ENCODE results near the gene SOS1.
"Not testable (repeated sequence)": the region's sequence is repeated elsewhere in the genome, so short reads cannot be mapped to it uniquely, and the experiment has no call there.

Gene SOS1

DNA sequence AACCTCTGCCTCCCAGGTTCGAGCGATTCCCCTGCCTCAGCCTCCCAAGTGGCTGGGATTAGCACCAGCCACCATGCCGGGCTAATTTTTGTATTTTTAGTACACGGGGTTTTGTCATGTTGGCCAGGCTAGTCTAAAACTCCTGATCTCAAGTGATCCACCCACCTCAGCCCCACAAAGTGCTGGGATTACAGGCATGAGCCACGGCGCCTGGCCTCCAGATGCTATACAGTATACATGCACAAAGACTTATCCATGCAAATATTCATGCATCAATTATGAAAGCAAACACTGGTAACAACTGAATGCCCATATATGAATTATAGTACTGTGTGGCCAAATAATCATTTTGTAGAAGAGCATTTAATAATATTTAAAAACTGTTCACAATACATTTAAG lies 36.0 kb upstream of the SOS1 start (continued):
- TF ChIP-seq, protein P1, sequence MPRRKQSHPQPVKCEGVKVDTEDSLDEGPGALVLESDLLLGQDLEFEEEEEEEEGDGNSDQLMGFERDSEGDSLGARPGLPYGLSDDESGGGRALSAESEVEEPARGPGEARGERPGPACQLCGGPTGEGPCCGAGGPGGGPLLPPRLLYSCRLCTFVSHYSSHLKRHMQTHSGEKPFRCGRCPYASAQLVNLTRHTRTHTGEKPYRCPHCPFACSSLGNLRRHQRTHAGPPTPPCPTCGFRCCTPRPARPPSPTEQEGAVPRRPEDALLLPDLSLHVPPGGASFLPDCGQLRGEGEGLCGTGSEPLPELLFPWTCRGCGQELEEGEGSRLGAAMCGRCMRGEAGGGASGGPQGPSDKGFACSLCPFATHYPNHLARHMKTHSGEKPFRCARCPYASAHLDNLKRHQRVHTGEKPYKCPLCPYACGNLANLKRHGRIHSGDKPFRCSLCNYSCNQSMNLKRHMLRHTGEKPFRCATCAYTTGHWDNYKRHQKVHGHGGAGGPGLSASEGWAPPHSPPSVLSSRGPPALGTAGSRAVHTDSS (tag by site-specific recombination; IDR thresholded peaks at IDR 0.05), result no peak
- TF ChIP-seq ZNF416 (tag by site-specific recombination; IDR thresholded peaks at IDR 0.05) (no peak), KLF7 (tag by site-specific recombination; IDR thresholded peaks at IDR 0.05; ENCODE audit: borderline replicate concordance) (no peak), ZNF785 (tag by site-specific recombination; IDR thresholded peaks at IDR 0.05) (no peak)

DNA sequence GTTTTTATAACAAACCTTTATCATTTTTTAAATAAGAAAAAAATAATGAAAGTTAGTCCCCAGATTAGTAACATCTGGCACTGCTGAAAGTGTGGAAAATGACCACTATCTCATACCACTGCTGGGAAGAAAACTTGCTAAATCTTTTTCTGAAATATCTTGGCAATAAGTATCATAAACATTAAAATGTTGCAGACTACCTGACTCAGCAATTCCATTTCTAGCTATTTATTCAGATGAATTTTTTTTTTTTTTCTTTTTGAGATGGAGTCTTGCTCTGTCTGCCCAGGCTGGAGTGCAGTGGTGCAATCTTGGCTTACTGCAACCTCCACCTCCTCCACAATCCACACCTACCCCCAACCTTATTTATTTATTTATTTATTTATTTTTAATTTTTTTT lies 35.3 kb upstream of the SOS1 start:
- TF ChIP-seq ZNF341 (tag by site-specific recombination; IDR thresholded peaks at IDR 0.05; ENCODE audit: low read depth), result no peak
- no peak for TF ChIP-seq ZNF140 (tag by site-specific recombination; IDR thresholded peaks at IDR 0.05)
- TF ChIP-seq, protein P2, sequence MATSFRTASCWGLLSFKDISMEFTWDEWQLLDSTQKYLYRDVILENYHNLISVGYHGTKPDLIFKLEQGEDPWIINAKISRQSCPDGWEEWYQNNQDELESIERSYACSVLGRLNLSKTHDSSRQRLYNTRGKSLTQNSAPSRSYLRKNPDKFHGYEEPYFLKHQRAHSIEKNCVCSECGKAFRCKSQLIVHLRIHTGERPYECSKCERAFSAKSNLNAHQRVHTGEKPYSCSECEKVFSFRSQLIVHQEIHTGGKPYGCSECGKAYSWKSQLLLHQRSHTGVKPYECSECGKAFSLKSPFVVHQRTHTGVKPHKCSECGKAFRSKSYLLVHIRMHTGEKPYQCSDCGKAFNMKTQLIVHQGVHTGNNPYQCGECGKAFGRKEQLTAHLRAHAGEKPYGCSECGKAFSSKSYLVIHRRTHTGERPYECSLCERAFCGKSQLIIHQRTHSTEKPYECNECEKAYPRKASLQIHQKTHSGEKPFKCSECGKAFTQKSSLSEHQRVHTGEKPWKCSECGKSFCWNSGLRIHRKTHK (tag by site-specific recombination; IDR thresholded peaks at IDR 0.05), result no peak
- TF ChIP-seq, protein P3, sequence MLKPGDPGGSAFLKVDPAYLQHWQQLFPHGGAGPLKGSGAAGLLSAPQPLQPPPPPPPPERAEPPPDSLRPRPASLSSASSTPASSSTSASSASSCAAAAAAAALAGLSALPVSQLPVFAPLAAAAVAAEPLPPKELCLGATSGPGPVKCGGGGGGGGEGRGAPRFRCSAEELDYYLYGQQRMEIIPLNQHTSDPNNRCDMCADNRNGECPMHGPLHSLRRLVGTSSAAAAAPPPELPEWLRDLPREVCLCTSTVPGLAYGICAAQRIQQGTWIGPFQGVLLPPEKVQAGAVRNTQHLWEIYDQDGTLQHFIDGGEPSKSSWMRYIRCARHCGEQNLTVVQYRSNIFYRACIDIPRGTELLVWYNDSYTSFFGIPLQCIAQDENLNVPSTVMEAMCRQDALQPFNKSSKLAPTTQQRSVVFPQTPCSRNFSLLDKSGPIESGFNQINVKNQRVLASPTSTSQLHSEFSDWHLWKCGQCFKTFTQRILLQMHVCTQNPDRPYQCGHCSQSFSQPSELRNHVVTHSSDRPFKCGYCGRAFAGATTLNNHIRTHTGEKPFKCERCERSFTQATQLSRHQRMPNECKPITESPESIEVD (tag by site-specific recombination; IDR thresholded peaks at IDR 0.05), result no peak
- TF ChIP-seq, protein P4, sequence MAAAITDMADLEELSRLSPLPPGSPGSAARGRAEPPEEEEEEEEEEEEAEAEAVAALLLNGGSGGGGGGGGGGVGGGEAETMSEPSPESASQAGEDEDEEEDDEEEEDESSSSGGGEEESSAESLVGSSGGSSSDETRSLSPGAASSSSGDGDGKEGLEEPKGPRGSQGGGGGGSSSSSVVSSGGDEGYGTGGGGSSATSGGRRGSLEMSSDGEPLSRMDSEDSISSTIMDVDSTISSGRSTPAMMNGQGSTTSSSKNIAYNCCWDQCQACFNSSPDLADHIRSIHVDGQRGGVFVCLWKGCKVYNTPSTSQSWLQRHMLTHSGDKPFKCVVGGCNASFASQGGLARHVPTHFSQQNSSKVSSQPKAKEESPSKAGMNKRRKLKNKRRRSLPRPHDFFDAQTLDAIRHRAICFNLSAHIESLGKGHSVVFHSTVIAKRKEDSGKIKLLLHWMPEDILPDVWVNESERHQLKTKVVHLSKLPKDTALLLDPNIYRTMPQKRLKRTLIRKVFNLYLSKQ (tag by site-specific recombination; IDR thresholded peaks at IDR 0.05; ENCODE audit: borderline replicate concordance), result no peak
- TF ChIP-seq, protein P5, sequence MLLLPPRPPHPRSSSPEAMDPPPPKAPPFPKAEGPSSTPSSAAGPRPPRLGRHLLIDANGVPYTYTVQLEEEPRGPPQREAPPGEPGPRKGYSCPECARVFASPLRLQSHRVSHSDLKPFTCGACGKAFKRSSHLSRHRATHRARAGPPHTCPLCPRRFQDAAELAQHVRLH (tag by site-specific recombination; IDR thresholded peaks at IDR 0.05), result no peak
- no peak for TF ChIP-seq ZIC2 (tag by site-specific recombination; IDR thresholded peaks at IDR 0.05)
- no peak for TF ChIP-seq ZNF76 (tag by site-specific recombination; IDR thresholded peaks at IDR 0.05; ENCODE audit: borderline replicate concordance, low read depth)
- TF ChIP-seq, protein P6, sequence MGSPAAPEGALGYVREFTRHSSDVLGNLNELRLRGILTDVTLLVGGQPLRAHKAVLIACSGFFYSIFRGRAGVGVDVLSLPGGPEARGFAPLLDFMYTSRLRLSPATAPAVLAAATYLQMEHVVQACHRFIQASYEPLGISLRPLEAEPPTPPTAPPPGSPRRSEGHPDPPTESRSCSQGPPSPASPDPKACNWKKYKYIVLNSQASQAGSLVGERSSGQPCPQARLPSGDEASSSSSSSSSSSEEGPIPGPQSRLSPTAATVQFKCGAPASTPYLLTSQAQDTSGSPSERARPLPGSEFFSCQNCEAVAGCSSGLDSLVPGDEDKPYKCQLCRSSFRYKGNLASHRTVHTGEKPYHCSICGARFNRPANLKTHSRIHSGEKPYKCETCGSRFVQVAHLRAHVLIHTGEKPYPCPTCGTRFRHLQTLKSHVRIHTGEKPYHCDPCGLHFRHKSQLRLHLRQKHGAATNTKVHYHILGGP (tag by site-specific recombination; IDR thresholded peaks at IDR 0.05), result no peak
- TF ChIP-seq, protein P7, sequence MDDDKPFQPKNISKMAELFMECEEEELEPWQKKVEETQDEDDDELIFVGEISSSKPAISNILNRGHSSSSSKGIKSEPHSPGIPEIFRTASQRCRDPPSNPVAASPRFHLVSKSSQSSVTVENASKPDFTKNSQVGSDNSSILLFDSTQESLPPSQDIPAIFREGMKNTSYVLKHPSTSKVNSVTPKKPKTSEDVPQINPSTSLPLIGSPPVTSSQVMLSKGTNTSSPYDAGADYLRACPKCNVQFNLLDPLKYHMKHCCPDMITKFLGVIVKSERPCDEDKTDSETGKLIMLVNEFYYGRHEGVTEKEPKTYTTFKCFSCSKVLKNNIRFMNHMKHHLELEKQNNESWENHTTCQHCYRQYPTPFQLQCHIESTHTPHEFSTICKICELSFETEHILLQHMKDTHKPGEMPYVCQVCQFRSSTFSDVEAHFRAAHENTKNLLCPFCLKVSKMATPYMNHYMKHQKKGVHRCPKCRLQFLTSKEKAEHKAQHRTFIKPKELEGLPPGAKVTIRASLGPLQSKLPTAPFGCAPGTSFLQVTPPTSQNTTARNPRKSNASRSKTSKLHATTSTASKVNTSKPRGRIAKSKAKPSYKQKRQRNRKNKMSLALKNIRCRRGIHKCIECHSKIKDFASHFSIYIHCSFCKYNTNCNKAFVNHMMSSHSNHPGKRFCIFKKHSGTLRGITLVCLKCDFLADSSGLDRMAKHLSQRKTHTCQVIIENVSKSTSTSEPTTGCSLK (tag by site-specific recombination; IDR thresholded peaks at IDR 0.05), result no peak
- TF ChIP-seq HOXA7 (CRISPR knock-in tag; IDR thresholded peaks at IDR 0.05; ENCODE audit: borderline replicate concordance), result no peak
- TF ChIP-seq ZBTB48 (tag by site-specific recombination; IDR thresholded peaks at IDR 0.05), result no peak
- Histone ChIP-seq H3K9me3 (ENCODE audit: control insufficient read depth, insufficient read depth, low read depth, low read length) (no peaks in the 10 kb centered on the region), H3K27ac (ENCODE audit: extremely low read depth, low read depth, low read length) (no peak overlapping the region), H3K4me3 (ENCODE audit: low read depth, low read length) (no peak overlapping the region), H3K36me3 (ENCODE audit: control insufficient read depth in 2 of 2, insufficient read depth in 1 of 2, low read length in 2 of 2) (no peaks in the 10 kb centered on the region), H3K4me1 (ENCODE audit: control insufficient read depth, insufficient read depth, low read length) (no peaks in the 10 kb centered on the region)
- ChIA-PET CTCF (interaction anchor here (0.7 kb wide), 1 partner anchor 73 kb away, joined by 3 read pairs; no protein-coding TSS in a partner anchor), POLR2A (no interaction called here)

DNA sequence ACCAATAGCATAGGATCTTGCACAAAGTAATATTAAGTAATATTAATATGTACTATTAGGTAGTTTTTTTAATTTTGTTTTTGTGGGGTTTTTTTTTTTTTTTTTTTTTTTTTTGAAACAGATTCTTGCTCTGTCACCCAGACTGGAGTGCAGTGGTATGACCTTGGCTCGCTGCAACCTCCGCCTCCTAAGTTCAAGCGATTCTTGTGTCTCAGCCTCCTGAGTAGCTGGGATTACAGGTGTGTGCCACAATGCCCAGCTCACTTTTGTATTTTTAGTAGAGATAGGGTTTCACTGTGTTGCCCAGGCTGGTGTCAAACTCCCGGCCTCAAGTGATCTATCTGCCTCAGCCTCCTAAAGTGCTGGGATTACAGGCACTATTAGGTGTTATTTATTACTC lies 34.7 kb upstream of the SOS1 start:
- ChIA-PET CTCF (interaction anchor here (0.6 to 0.7 kb wide), 2 partner anchors 74 to 205 kb away, joined by 3 read pairs; no protein-coding TSS in a partner anchor), POLR2A (interaction anchor here (0.6 to 1.2 kb wide), 2 partner anchors 31 to 112 kb away, joined by 3 to 4 read pairs; no protein-coding TSS in a partner anchor)
- H3K27ac ChIP-seq (ENCODE audit: extremely low read depth, low read depth, low read length); H3K4me1 ChIP-seq (ENCODE audit: control insufficient read depth, insufficient read depth, low read length); H3K36me3 ChIP-seq (ENCODE audit: control insufficient read depth in 2 of 2, insufficient read depth in 1 of 2, low read length in 2 of 2); H3K4me3 ChIP-seq (ENCODE audit: low read depth, low read length); H3K9me3 ChIP-seq (ENCODE audit: control insufficient read depth, insufficient read depth, low read depth, low read length): not testable (repeated sequence)
